GM19455 (cell line): Measurements from ENCODE around the gene CDR2.
A peak's percentile ranks its signal among the peaks of the same experiment; 100 is the strongest.
"Not testable (repeated sequence)": the region's sequence is repeated elsewhere in the genome, so short reads cannot be mapped to it uniquely, and the experiment has no call there.

Source experiments
- ATAC-seq: cut with Tn5 transposase; IDR thresholded peaks from one replicate; pipeline ENCODE4 v1.9.1; 2021; ENCODE audit not compliant: unreplicated experiment

CDR2 gene

DNA sequence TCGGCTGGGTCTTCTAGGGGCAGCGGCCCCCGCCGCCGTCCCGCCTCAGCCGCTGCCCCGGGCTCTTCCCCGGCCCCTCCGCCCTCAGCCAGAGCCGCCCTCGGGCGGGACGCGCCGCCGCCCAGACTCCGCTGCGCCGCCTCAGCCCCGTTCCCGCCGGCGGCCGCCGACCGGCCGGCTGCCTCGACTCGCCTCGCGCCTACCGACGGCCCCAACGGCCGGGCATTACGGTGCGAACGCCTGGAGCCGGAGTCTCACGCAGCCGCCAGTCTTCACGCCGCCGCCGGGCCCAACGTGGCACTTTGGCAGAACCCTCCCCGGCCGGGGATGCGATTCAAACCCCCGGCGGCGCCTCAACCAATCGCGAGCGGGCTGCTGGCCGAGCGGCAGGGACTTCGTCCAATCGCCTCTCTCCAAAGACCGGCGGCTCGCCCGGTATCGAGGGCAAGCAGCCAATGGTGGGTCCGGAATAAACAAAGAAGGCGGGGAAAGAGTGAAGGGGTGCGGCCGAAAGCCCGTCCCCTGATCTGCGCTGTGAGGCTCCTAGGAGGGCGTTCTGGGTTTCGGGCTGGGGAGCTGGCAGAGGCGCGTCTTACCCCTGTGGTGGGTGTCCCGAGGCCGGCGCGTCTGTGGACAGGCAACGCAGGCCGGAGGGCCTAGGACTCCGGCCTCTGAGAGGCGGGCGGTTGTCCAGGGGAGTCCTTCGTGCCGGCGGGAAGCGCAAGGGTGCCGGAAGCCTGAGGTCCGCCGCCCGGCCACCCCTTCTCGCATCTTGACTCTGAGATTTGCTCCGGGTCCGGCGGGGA lies at the start of gene CDR2:
TSS of gene CDR2 (minus strand) at position 309 of the 806 bp plus-strand sequence. CDS start 310 bp downstream, outside the sequence.
- ATAC-seq = peak; percentile 89

GRCh38 chr16:22423716-22424115 lies 49.3 kb upstream of the CDR2 start:
- ATAC-seq = no peak

- no peak for ATAC-seq
Measured at GRCh38 chr16:22421136-22421535, 46.7 kb upstream of the CDR2 start.

DNA sequence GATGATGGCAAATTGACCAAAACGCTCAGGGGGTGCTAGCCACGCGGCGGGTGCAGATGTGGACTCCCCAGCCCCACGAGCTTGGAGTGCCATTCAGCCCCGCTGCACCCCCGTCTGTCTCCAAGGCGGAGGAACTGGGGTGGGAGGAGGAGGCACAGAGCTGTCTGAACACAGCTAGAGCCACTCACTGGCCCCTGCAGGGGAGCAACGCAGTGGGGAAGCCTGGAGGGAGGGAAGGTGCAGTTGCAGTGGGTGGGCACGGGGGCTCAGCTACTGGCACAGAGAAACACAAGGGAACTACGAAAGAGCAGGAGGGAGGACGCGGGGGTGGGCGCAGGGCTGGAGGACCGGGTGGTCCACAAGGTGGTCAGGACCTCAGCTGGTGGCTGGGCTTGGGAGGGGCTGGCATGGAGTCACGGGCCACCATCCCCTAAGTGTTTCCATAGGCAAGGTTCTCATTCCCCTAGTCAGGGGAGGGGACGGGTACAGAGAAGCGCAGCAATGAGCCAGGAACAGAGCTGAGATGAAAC lies 46.3 kb upstream of the CDR2 start:
- no peak for ATAC-seq

DNA sequence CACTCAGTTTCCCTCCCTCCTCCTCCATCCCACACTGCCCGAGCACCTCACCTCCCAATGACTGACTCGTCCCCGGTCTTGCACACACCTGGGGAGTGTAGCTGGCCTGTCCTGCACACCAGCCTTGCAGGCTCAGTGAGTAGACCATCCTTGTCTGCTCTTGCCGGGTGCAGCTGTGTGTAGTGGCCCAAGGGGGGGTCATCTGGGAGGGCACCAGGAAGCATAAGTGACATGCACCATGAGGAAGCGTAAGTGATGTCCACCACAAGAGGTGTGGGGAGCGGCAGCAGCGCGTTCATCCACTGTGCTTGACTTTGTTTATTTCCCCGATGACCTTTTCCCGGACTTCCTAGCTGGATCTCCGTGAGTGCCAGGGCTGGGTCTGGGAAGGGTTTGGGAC lies 45.5 kb upstream of the CDR2 start:
- ATAC-seq = no peak

GRCh38 chr16:22418826-22419225 lies 44.4 kb upstream of the CDR2 start:
- no peak for ATAC-seq

DNA sequence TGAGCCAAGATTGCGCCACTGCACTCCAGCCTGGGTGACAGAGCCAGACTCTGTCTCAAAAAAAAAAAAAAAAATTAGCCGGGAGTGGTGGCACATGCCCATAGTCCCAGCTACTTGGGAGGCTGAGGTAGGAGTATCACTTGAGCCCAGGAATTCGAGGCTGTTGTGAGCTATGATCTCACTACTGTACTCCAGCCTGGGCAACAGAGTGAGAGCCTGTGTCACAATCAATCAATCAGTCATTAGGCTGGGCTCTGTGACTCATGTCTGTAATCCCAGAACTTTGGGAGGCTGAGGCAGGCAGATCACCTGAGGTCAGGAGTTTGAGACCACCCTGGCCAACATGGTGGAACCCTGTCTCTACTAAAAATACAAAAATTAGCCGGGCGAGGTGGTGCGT lies 43.4 kb upstream of the CDR2 start:
- ATAC-seq = not testable (repeated sequence)

GRCh38 chr16:22417019-22417418 lies 42.6 kb upstream of the CDR2 start:
- ATAC-seq = no peak

DNA sequence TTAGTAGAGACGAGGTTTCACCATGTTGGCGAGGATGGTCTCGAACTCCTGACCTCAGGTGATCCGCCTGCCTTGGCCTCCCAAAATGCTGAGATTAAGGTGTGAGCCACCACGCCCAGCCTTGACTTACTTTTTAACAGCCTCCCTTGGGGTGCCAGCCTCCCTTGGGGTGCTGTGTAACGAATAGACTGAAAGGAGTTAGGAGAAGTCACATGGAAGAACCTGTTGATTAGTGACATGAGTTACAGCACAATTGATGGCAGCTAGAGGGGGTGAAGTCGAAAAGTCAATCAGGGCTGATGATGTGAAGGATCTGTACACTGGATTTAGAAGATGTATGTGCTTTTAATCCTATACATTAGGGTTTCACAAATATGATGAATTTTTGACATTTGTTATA lies 39.4 kb upstream of the CDR2 start:
- ATAC-seq = no peak

- no peak for ATAC-seq
Measured at GRCh38 chr16:22407486-22407885, 33.1 kb upstream of the CDR2 start.

- no peak for ATAC-seq
Measured at GRCh38 chr16:22402191-22402590, 27.8 kb upstream of the CDR2 start.

DNA sequence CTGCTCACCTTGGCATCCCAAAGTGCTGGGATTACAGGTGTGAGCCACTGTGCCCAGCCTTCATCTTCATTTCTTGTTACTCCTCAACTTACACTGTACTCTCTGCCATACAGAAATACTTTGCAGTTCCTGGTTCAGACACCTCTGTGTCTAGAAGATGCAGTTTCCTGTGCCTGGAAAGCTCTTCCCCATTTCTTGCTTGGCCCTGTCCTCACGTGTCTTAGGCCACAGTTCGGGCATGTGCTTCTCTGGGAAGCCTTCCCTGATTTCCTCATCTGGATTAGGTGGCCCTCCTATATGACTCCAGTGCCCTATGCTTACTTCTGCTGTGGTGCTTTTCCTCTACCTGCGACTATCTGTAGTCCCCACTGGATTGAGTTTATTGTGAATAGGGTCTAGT lies 26.5 kb upstream of the CDR2 start:
- no peak for ATAC-seq

DNA sequence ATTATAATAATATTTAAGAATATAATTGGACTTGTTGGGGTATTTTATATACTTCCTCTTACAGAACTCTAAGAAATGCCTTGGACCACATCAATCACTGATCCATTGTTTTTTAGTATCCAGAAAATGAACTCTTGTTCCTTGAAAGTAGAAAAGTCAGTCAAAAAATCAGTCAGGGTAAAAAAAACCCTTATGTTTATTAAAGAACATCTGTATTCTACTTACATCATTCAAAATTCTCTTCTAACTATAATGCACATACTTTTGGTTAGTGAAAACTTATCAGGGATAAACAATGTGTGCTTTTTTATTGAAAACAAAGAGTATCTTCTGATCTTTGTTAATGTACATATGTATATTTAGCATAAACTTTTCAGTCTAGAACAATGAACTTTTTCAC lies 23.5 kb upstream of the CDR2 start:
- no peak for ATAC-seq

GRCh38 chr16:22397464-22397863 lies 23.0 kb upstream of the CDR2 start:
- no peak for ATAC-seq

- ATAC-seq = no peak
Measured at GRCh38 chr16:22395960-22396359, 21.5 kb upstream of the CDR2 start.

GRCh38 chr16:22394121-22394520 lies 19.7 kb upstream of the CDR2 start:
- no peak for ATAC-seq

- ATAC-seq = no peak
Measured at GRCh38 chr16:22388101-22388644, 13.8 kb upstream of the CDR2 start.

DNA sequence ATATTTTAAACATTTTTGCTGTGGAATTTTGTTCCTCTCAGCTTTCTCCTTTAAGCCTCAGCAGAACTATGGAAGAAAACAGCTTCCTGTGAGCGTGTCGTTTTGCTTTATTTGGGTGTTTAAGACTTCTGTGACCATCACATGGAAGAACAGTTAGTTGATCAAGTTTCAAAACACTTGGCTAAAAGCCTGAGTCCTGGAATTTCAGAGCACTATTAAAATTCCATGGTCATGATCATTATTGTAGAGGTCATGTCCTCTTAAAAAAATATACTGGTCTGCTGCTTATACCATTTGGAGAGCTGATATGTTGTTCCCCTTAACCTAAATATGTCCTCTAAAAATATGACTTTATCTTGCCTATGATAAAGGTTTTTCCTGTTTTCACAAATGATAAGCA lies 12.6 kb upstream of the CDR2 start:
- no peak for ATAC-seq

GRCh38 chr16:22385196-22385595 lies 10.8 kb upstream of the CDR2 start:
- no peak for ATAC-seq

DNA sequence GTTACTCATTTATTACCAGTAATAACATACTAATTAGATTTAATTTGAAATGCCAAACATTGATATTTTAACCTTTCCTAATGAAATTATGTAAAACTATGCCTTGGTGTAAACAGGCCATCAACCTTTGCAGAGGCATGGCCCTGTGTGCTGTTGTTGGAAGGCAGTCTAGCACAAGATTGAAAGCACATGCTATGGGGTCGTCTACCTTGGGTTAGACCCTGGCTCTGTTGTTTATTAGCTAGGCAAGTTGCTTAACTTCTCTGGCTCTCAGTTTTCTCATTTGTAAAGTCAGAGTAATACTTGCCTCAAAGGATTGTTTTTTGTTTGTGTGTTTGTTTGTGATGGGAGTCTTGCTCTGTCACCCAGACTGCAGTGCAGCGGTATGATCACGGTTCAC lies 9.4 kb upstream of the CDR2 start:
- ATAC-seq = no peak

DNA sequence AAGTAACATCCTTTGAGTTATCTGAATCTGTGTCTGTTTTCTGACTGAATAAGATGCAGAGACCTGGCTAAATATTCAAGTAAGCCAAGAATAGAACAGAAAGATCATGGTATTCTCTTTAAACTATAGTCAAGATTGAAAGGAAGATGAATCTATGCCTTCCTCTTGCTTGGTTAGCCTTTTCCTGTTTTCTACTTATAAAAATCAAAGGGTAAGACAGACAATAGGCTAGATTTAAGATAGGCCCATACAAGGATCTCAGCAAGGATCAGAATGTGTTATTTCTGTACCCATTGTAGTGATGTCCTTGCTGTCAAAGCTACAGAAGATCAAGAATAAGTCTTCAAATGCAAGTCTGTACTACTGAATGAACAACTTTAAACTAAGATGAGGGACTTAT lies 7.0 kb upstream of the CDR2 start:
- no peak for ATAC-seq

GRCh38 chr16:22380529-22380928 lies 6.1 kb upstream of the CDR2 start:
- no peak for ATAC-seq

DNA sequence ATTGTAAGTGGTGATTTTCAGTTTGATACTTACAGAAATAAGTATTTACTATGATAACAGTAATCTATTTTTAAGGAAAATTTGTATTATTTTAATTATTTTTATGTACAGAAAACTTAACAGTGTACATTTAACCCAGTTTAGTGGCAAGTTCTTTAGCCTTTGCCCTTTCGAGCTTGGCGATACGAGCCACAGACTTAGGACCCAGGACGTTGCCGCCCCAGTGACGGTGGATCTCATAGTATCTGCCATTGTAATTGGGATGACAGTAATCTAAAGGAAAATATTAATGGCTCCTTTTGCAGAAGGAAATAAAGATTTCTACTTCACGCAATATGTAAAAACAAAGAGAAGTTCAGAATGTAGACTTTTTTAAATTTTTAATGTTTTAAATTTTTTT lies 5.2 kb upstream of the CDR2 start:
- no peak for ATAC-seq
